Measurements from ENCODE around the gene EXD3. TPM values are rescaled to one million over a fixed set of nuclear protein-coding genes. Genes with fewer than 3 reads are reported as not detected.

The EXD3 gene
- total and polyA plus RNA-seq, 9 of the 15 experiments (the other 6 are each of a cell fraction or from before 2014, with no cell fraction given) = 0.29 to 12.5 (median 3.9) TPM

GRCh38 chr9:137311171-137311985 lies 111.6 kb downstream of the EXD3 start (continued):
- TF ChIP-seq CHAMP1 (IDR thresholded peaks at IDR 0.05) (no peak), HINFP (tag; conservative IDR thresholded peaks at IDR 0.05; ENCODE audit: low read depth) (no peak), ATF7 (IDR thresholded peaks at IDR 0.05) (no peak), PRMT5 (CRISPR knock-in tag; IDR thresholded peaks at IDR 0.05) (no peak), ILK (tag; IDR thresholded peaks at IDR 0.05; ENCODE audit: borderline replicate concordance, low read depth) (no peak), POLR2G (IDR thresholded peaks at IDR 0.05; ENCODE audit: low read depth, low read length) (0 out of 2 replicates have a peak, but pooled peaks have one; percentile 26), BCLAF1 (IDR thresholded peaks at IDR 0.05; ENCODE audit: borderline replicate concordance in 1 of 2, control insufficient read depth in 1 of 2, low read depth in 2 of 2, low read length in 1 of 2) (no peak), JUNB (CRISPR knock-in tag; conservative IDR thresholded peaks at IDR 0.05) (no peak), MNT (conservative IDR thresholded peaks at IDR 0.05) (no peak), MAFF (IDR thresholded peaks at IDR 0.05; ENCODE audit: low read length) (no peak), ARID4B (CRISPR knock-in tag; IDR thresholded peaks at IDR 0.05) (no peak), TAF7 (tag; IDR thresholded peaks at IDR 0.05) (no peak)
